DOHH2 (cell line): ENCODE measurements around the gene EXD3.

Experiments used
- CTCF ChIP-seq: fragments of 200-600 bp; sonication (generic); IDR thresholded peaks from one replicate; pipeline ENCODE4 v1.5.1; 2014; ENCODE audit warnings: antibody characterized with exemption, mild to moderate bottlenecking, low read depth, low read length; ENCODE audit not compliant: poor library complexity, severe bottlenecking
- EZH2phosphoT487 ChIP-seq: fragments of 200-600 bp; sonication (generic); IDR thresholded peaks from 2 replicates; pipeline ENCODE4 v1.6.1; 2017; ENCODE audit warnings: borderline replicate concordance, mild to moderate bottlenecking, antibody characterized with exemption, low read length, moderate library complexity, mixed read lengths

GRCh38 chr9:137383784-137384756 is 38.9 kb downstream of the EXD3 start:
- TF ChIP-seq CTCF: no peak
- no peak for TF ChIP-seq EZH2phosphoT487
